ENCODE measurements around the gene TMEM18.

Gene TMEM18

GRCh38 chr2:620471-621302, 56.5 kb downstream of the TMEM18 start:
- no peak for DNase-seq (ENCODE audit: low spot score)

- no peak for DNase-seq (ENCODE audit: low spot score)
These were observed 57.2 kb downstream of the TMEM18 start for GRCh38 chr2:620004-620403.

- DNase-seq (ENCODE audit: low spot score), result no peak
These were observed 58.7 kb downstream of the TMEM18 start for GRCh38 chr2:618422-618990.

- no peak for DNase-seq (ENCODE audit: low spot score)
These were observed 59.2 kb downstream of the TMEM18 start for GRCh38 chr2:618005-618404.
